Neural crest cell (in vitro differentiated cells): ENCODE results near the gene RGS1. TPM values are rescaled to one million over a fixed set of nuclear protein-coding genes. Genes with fewer than 3 reads are reported as not detected.

ENCODE experiments used
- DNase-seq: peaks from one replicate; pipeline ENCODE4 v3.0.0; 2021; ENCODE audit warnings: low read depth, mixed read lengths, low spot score
- H3K27ac Mint-ChIP-seq: one replicate; pipeline ENCODE4 v1.8.0; 2021; ENCODE audit warnings: mild to moderate bottlenecking, mixed read lengths; ENCODE audit not compliant: unreplicated experiment
- H3K27me3 Mint-ChIP-seq: 2 replicates; pipeline ENCODE4 v1.8.0; 2021; ENCODE audit warnings: low read depth, mild to moderate bottlenecking, mixed read lengths
- H3K36me3 Mint-ChIP-seq: 2 replicates; pipeline ENCODE4 v1.8.0; 2021; ENCODE audit warnings: low read depth, mild to moderate bottlenecking, mixed read lengths
- H3K4me1 Mint-ChIP-seq: 2 replicates; pipeline ENCODE4 v1.8.0; 2021; ENCODE audit warnings: mixed read lengths
- H3K4me3 Mint-ChIP-seq: one replicate; pipeline ENCODE4 v1.8.0; 2021; ENCODE audit warnings: mild to moderate bottlenecking, mixed read lengths
- H3K9me3 Mint-ChIP-seq: 2 replicates; pipeline ENCODE4 v1.8.0; 2021; ENCODE audit warnings: mixed read lengths
- total RNA-seq: library from RNA; stranded (reverse); gene quantifications from 2 replicates; pipeline ENCODE4 v1.2.1, GENCODE V29; 2021
- TF ChIP-seq, protein P1 (sequence below): fragments of 200-600 bp; sonication (generic); conservative IDR thresholded peaks from 2 replicates; pipeline ENCODE4 v1.5.0; 2021; ENCODE audit warnings: antibody characterized with exemption, mild to moderate bottlenecking

RGS1 gene
- total RNA-seq, 1 donor from 2014 or later: not detected

DNA sequence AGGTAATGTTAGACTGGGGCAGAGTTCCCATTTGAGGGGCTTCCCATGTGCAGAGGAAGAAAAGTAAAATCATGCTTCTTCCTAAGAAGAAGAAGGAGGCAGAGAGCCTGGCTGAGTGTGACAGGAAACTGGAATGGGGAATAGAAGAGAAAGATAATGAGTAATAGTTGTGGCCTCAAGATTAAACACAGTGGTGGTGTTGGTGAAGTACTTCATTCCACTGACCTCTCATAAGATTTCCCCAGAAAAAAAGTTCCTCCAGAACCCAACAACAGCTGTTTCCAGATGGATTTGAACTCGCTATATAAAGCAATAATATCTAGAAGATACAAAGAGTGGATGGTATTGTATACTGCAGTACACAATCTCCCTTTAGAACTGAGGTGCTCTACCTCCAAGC lies 13.0 kb downstream of the RGS1 start:
- no peak for DNase-seq
- H3K27ac Mint-ChIP-seq: no peak overlapping the region
- H3K4me1 Mint-ChIP-seq: peaks cover 6% of the 10 kb centered on the region
- TF ChIP-seq, protein P1, sequence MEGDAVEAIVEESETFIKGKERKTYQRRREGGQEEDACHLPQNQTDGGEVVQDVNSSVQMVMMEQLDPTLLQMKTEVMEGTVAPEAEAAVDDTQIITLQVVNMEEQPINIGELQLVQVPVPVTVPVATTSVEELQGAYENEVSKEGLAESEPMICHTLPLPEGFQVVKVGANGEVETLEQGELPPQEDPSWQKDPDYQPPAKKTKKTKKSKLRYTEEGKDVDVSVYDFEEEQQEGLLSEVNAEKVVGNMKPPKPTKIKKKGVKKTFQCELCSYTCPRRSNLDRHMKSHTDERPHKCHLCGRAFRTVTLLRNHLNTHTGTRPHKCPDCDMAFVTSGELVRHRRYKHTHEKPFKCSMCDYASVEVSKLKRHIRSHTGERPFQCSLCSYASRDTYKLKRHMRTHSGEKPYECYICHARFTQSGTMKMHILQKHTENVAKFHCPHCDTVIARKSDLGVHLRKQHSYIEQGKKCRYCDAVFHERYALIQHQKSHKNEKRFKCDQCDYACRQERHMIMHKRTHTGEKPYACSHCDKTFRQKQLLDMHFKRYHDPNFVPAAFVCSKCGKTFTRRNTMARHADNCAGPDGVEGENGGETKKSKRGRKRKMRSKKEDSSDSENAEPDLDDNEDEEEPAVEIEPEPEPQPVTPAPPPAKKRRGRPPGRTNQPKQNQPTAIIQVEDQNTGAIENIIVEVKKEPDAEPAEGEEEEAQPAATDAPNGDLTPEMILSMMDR: no peak
- H3K9me3 Mint-ChIP-seq: no peaks in the 10 kb centered on the region
- no peaks in the 10 kb centered on the region for H3K27me3 Mint-ChIP-seq
- no peak overlapping the region for H3K4me3 Mint-ChIP-seq
- H3K36me3 Mint-ChIP-seq: no peaks in the 10 kb centered on the region

DNA sequence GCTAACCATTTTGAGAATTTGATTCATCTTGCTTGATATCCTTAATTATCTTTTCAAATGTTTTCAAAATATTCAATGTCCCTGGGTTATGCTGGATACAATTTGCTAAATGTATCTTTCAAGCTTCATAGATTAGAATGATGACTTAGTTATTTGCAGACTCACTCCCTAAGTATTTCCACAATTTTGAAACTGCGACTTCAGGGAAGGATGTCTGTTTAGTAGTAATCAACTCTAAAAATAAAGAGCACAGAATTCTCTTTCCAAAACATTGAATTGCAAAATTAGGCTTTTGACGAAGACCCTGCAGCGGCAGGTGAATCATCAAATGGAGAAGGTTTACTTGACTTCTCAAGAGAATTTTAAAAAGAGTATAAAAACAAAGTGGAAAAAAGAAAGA lies 14.2 kb downstream of the RGS1 start:
- Mint-ChIP-seq H3K27me3 (no peaks in the 10 kb centered on the region), H3K4me3 (no peak overlapping the region), H3K4me1 (peaks cover 2% of the 10 kb centered on the region), H3K9me3 (no peaks in the 10 kb centered on the region), H3K27ac (no peak overlapping the region), H3K36me3 (no peaks in the 10 kb centered on the region)
- DNase-seq: no peak
- TF ChIP-seq, protein P1: no peak

DNA sequence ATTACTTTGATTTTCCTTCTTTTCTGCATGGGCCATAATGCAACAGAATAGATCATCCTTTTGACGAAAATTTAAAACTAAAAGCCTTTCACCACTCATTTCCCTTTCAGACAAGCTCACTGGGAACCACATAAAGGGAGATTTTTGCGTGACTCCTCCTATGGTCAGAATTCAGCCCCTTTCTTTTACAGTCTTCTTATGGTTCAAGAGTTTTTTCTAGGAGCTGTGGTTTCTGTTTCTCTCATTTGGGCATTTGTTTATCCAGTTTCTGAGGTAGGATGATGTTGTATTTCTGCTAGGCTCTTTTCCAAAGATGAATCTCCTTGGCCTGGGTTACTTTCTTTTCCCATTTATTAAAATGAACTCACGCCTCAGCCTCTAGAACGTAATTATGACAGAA lies 16.9 kb downstream of the RGS1 start:
- Mint-ChIP-seq H3K4me1 (peaks cover 4% of the 10 kb centered on the region), H3K27me3 (no peaks in the 10 kb centered on the region), H3K9me3 (no peaks in the 10 kb centered on the region), H3K4me3 (no peak overlapping the region), H3K27ac (no peak overlapping the region), H3K36me3 (no peaks in the 10 kb centered on the region)
- DNase-seq: no peak
- TF ChIP-seq, protein P1: no peak

DNA sequence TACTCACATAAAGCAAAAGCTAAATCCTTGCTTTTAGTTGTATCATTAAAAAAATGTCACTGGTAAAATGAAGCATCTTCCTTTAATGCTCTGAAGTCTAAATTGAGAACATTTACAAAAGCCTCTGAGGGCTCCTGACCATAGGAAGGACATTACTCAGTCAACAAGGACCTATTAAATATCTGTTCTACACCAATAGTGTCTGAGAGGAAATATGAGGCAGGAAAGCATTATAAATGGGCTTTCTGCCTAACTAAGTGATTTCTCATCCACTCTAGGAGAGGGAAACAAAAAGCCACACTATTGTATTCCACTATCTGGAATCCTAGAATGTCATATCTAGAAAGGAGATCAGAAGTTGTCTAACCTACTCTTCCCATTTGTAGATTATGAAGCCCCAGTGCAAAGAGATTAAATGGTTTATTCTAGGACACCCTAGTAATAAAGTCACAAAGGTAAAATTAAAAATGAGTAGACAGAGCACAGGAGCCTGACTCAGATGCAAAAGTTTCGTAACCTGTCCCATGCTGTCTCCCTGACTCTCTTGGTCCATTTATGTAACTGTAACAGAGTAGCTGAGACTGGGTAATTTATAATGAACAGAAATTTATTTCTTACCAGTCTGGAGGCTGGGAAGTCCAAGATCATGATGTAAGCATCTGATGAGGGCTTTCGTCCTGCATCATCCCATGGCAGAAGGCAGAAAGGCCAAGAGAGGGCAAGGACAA lies 17.6 kb downstream of the RGS1 start:
- DNase-seq: no peak

DNA sequence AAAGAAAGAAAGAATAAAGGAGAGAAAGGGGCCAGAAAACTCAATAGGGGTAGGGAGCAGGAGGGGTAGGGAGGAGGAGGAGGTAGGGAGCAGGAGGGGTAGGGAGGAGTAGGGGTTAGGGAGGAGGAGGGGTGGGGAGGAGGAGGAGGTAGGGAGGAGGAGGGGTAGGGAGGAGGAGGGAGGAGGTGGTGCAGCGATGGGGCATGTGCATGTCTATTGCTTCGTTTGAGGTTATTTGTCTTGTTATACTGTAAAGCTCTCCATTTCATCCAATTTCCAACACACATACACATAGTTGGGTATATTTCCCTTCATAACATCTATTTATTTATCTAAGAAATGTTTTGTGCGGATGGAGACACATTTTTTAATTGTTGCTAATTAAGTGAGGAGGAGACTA lies 19.7 kb downstream of the RGS1 start:
- H3K27ac Mint-ChIP-seq: no peak overlapping the region
- H3K27me3 Mint-ChIP-seq: no peaks in the 10 kb centered on the region
- no peaks in the 10 kb centered on the region for H3K36me3 Mint-ChIP-seq
- H3K9me3 Mint-ChIP-seq: no peaks in the 10 kb centered on the region
- peaks cover 4% of the 10 kb centered on the region for H3K4me1 Mint-ChIP-seq
- no peak overlapping the region for H3K4me3 Mint-ChIP-seq
- no peak for DNase-seq
- TF ChIP-seq, protein P1: no peak

More for the DNA sequence above, 17.6 kb downstream of the RGS1 start:
- no peak overlapping the region for H3K27ac Mint-ChIP-seq
- no peaks in the 10 kb centered on the region for H3K27me3 Mint-ChIP-seq
- H3K9me3 Mint-ChIP-seq: no peaks in the 10 kb centered on the region
- H3K4me1 Mint-ChIP-seq: peaks cover 4% of the 10 kb centered on the region
- no peak overlapping the region for H3K4me3 Mint-ChIP-seq
- no peaks in the 10 kb centered on the region for H3K36me3 Mint-ChIP-seq
- TF ChIP-seq, protein P1: no peak
